PC-3 (cell line): ENCODE data around the gene TBC1D32. TPM values are rescaled to one million over a fixed set of nuclear protein-coding genes. Genes with fewer than 3 reads are reported as not detected.
"Not testable (repeated sequence)": the region's sequence is repeated elsewhere in the genome, so short reads cannot be mapped to it uniquely, and the experiment has no call there.

Experiments
- ATAC-seq: fragments of 200-7000 bp; cut with Tn5 transposase; 2 replicates; pipeline ENCODE4 v1.9.1; 2020; ENCODE audit warnings: mild to moderate bottlenecking, moderate library complexity
- BruUV-seq: library from RNA; stranded (reverse); fragments of 400-500 nt; replicated peaks from 2 replicates; lab custom pipeline; 2021; lab: Mats Ljungman, UMichigan
- CTCF ChIA-PET: fragments of 300-600 bp; sonication (Branson Sonifier 250); formaldehyde crosslinking; loops from one replicate; lab custom pipeline; 2022; ENCODE audit warnings: antibody characterized with exemption; lab: Charles Lee
- POLR2A ChIA-PET: fragments of 300-600 bp; sonication (Branson Sonifier 250); formaldehyde crosslinking; loops from one replicate; lab custom pipeline; 2022; ENCODE audit warnings: antibody characterized with exemption; ENCODE audit not compliant: unreplicated experiment; lab: Charles Lee
- DNase-seq: peaks from one replicate; pipeline ENCODE4 v3.0.0-alpha.2; 2015
- H2AFZ ChIP-seq: fragments of 300-600 bp; sonication (generic); 2 replicates; pipeline ENCODE4 v1.6.0; 2016; ENCODE audit warnings: antibody characterized with exemption, low read length
- H3F3A ChIP-seq: fragments of 300-600 bp; sonication (generic); one replicate; pipeline ENCODE4 v1.6.0; 2017; ENCODE audit warnings: antibody characterized with exemption, low read length, control low read depth, mild to moderate bottlenecking; ENCODE audit not compliant: unreplicated experiment
- H3K27ac ChIP-seq: fragments of 300-600 bp; sonication (generic); 2 replicates; pipeline ENCODE4 v1.5.1; 2016; ENCODE audit warnings: mild to moderate bottlenecking, low read length
- H3K27me3 ChIP-seq: fragments of 300-600 bp; sonication (generic); 2 replicates; pipeline ENCODE4 v1.6.1; 2016; ENCODE audit warnings: low read length, mixed read lengths
- H3K36me3 ChIP-seq: fragments of 300-600 bp; sonication (generic); 2 replicates; pipeline ENCODE4 v1.6.1; 2016; ENCODE audit warnings: low read depth, mixed run types, low read length, mixed read lengths
- H3K4me1 ChIP-seq: fragments of 300-600 bp; sonication (generic); 2 replicates; pipeline ENCODE4 v1.5.1; 2016; ENCODE audit warnings: low read length; ENCODE audit not compliant: insufficient read depth
- H3K4me2 ChIP-seq: fragments of 300-600 bp; sonication (generic); 2 replicates; pipeline ENCODE4 v1.6.0; 2016; ENCODE audit warnings: low read length
- H3K4me3 ChIP-seq: fragments of 300-600 bp; sonication (generic); 2 replicates; pipeline ENCODE4 v1.5.1; 2016; ENCODE audit warnings: mild to moderate bottlenecking, low read length, mixed read lengths
- H3K79me2 ChIP-seq: fragments of 300-600 bp; sonication (generic); 2 replicates; pipeline ENCODE4 v1.6.1; 2017; ENCODE audit warnings: low read length, mixed read lengths
- H3K9ac ChIP-seq: fragments of 300-600 bp; sonication (generic); 2 replicates; pipeline ENCODE4 v1.6.0; 2016; ENCODE audit warnings: mild to moderate bottlenecking, low read length
- H3K9me2 ChIP-seq: fragments of 300-600 bp; sonication (generic); replicated peaks from 2 replicates; pipeline ENCODE4 v1.6.1; 2016; ENCODE audit warnings: mixed run types, low read length, mixed read lengths
- H3K9me3 ChIP-seq: fragments of 300-600 bp; sonication (generic); 2 replicates; pipeline ENCODE4 v1.6.1; 2016; ENCODE audit warnings: low read length, mixed read lengths
- H4K20me1 ChIP-seq: fragments of 300-600 bp; sonication (generic); 2 replicates; pipeline ENCODE4 v1.6.1; 2016; ENCODE audit warnings: low read length, mixed read lengths
- EZH2 ChIP-seq: fragments of 300-600 bp; sonication (generic); IDR thresholded peaks from one replicate; pipeline ENCODE4 v1.6.1; 2017; ENCODE audit warnings: antibody characterized with exemption, mild to moderate bottlenecking, low read length; ENCODE audit not compliant: unreplicated experiment
- EZH2phosphoT487 ChIP-seq: fragments of 300-600 bp; sonication (generic); IDR thresholded peaks from 2 replicates; pipeline ENCODE4 v1.6.1; 2018; ENCODE audit warnings: mild to moderate bottlenecking, antibody characterized with exemption, low read length, borderline replicate concordance
- intact Hi-C: fragments of 100-400 bp; cut with micrococcal nuclease; formaldehyde crosslinking; loops from 2 replicates; pipeline ENCODE4 v1.9.0; 2023
- total RNA-seq: library from RNA; depleted of rRNA; stranded (reverse); fragments of >200 nt; gene quantifications from 2 replicates; pipeline ENCODE4 v1.2.3, GENCODE V29; 2014
- TF ChIP-seq, protein P1 (sequence below): fragments of 300-600 bp; sonication (generic); conservative IDR thresholded peaks from 2 replicates; pipeline ENCODE4 v1.5.1; 2017; ENCODE audit warnings: antibody characterized with exemption, low read depth, mild to moderate bottlenecking, low read length

The TBC1D32 gene
- total RNA-seq, 1 experiment from 2014 or later: 2.7 TPM

DNA sequence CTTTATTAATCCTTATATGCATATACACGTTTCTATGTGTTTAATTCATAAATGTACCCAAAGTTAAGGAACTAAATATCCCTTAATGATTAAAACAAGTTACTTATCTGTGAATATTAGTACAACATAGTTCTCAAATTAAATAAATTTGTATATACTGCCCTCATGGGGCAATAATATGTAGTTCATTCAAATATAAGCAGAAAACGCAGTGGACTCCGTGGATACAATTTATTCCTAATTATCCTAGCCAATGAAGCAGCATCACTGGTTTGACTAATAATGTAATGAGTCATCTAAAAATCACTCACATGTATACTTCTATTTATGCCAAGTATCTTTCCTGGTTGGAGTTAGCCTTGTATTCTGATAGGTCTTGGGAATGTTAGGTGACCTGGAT, 111.6 kb downstream of the TBC1D32 start:
- no TSS peak for BruUV-seq
- Histone ChIP-seq H3K4me2 (no peak overlapping the region), H3F3A (no peaks in the 10 kb centered on the region), H3K27ac (no peak overlapping the region), H3K79me2 (no peaks in the 10 kb centered on the region), H3K4me1 (0 out of 2 replicates have a peak, but pooled peaks cover 4% of the 10 kb centered on the region), H2AFZ (no peak overlapping the region), H3K4me3 (no peak overlapping the region), H4K20me1 (no peaks in the 10 kb centered on the region), H3K9me3 (no peaks in the 10 kb centered on the region), H3K36me3 (no peaks in the 10 kb centered on the region), H3K9me2 (no peaks in the 10 kb centered on the region), H3K27me3 (no peaks in the 10 kb centered on the region), H3K9ac (no peak overlapping the region)
- TF ChIP-seq, protein P1, sequence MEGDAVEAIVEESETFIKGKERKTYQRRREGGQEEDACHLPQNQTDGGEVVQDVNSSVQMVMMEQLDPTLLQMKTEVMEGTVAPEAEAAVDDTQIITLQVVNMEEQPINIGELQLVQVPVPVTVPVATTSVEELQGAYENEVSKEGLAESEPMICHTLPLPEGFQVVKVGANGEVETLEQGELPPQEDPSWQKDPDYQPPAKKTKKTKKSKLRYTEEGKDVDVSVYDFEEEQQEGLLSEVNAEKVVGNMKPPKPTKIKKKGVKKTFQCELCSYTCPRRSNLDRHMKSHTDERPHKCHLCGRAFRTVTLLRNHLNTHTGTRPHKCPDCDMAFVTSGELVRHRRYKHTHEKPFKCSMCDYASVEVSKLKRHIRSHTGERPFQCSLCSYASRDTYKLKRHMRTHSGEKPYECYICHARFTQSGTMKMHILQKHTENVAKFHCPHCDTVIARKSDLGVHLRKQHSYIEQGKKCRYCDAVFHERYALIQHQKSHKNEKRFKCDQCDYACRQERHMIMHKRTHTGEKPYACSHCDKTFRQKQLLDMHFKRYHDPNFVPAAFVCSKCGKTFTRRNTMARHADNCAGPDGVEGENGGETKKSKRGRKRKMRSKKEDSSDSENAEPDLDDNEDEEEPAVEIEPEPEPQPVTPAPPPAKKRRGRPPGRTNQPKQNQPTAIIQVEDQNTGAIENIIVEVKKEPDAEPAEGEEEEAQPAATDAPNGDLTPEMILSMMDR: peak; percentile 52
- TF ChIP-seq EZH2: no peak
- ChIA-PET CTCF (no interaction called here), POLR2A (interaction anchor here (0.7 kb wide), 1 partner anchor 216 kb away, joined by 3 read pairs; no protein-coding TSS in a partner anchor)
- DNase-seq: peak; percentile 70
- intact Hi-C loops: loop anchor here (1.0 to 10.0 kb wide), 3 partner anchors 84 to 818 kb away; no protein-coding TSS in a partner anchor
- ATAC-seq: peak; percentile 73

DNA sequence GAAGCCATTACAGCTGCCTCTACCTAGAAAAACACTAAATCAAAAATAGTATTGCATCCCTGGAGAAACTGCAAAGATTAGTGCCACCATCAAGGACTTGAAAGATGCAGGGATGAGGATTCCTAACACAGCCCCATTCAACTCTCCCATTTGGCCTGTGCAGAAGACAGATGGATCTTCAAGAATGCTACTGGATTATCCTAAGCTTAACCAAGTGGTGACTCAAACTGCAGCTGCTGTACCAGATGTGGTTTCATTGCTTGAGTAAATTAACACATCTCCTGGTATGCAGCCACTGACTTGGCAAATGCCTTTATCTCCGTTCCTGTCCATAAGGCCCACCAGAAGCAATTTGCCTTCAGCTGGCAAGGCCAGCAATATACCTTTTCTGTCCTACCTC, 117.4 kb downstream of the TBC1D32 start:
- H3K27me3 ChIP-seq: no peaks in the 10 kb centered on the region
- BruUV-seq: no TSS peak
- CTCF ChIA-PET: no interaction called here

DNA sequence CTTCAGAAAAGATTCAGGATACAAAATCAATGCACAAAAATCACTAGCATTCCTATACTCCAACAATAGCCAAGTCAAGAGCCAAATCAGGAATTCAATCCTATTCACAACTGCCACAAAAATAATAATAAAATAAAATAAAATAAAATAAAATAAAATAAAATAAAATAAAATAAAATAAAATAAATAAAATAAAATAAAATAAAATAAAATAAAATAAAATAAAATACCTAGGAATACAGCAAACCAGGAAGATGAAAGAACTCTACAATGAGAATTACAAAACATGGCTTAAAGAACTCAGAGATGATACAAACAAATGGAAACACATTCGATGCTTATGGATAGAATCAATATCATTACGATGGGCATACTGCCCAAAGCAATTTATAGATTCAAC, 120.9 kb downstream of the TBC1D32 start:
- H3K4me2 ChIP-seq, H3K4me1 ChIP-seq, POLR2A ChIA-PET, H2AFZ ChIP-seq, H3K27me3 ChIP-seq, H3K36me3 ChIP-seq, H4K20me1 ChIP-seq, ATAC-seq, H3K4me3 ChIP-seq, H3K27ac ChIP-seq, H3F3A ChIP-seq, BruUV-seq, H3K79me2 ChIP-seq, H3K9me3 ChIP-seq, H3K9ac ChIP-seq, intact Hi-C loops, DNase-seq, CTCF ChIA-PET, H3K9me2 ChIP-seq: not testable (repeated sequence)

More for the DNA sequence above, 117.4 kb downstream of the TBC1D32 start:
- no peaks in the 10 kb centered on the region for H4K20me1 ChIP-seq
- H3K27ac ChIP-seq: no peak overlapping the region
- no peak overlapping the region for H2AFZ ChIP-seq
- no peaks in the 10 kb centered on the region for H3K4me1 ChIP-seq
- no peak overlapping the region for H3K4me3 ChIP-seq
- H3K79me2 ChIP-seq: no peaks in the 10 kb centered on the region
- no peaks in the 10 kb centered on the region for H3F3A ChIP-seq
- no peaks in the 10 kb centered on the region for H3K9me2 ChIP-seq
- no peak for DNase-seq
- ATAC-seq: no peak
- TF ChIP-seq EZH2phosphoT487 (no peak), EZH2 (no peak)
- TF ChIP-seq, protein P1: no peak
- intact Hi-C loops: no loop called here
- POLR2A ChIA-PET: no interaction called here
- no peaks in the 10 kb centered on the region for H3K9me3 ChIP-seq
- no peak overlapping the region for H3K4me2 ChIP-seq
- no peaks in the 10 kb centered on the region for H3K36me3 ChIP-seq
- no peak overlapping the region for H3K9ac ChIP-seq
